Uterus (tissue), 4 donors: ENCODE data around the gene DEFB110. TPM values are rescaled to one million over a fixed set of nuclear protein-coding genes. Genes with fewer than 3 reads are reported as not detected.

ENCODE experiments used
- DNase-seq, 2 donors: peaks; one replicate each; pipeline ENCODE4 v3.0.0-alpha.2; 2019 to 2020
- H3K27ac ChIP-seq, 2 donors: fragments of 200-600 bp; sonication (generic); 1 replicate in 1 of 2; 2 replicates in 1 of 2; pipeline ENCODE4 v1.5.1; 2016 to 2018
- H3K27me3 ChIP-seq, 2 donors: fragments of 200-600 bp; sonication (generic); one replicate each; pipeline ENCODE4 v1.5.1; 2018 to 2019; ENCODE audit warnings: control low read depth in 1 of 2
- H3K36me3 ChIP-seq, 2 donors: fragments of 200-600 bp; sonication (generic); one replicate each; pipeline ENCODE4 v1.5.1; 2019; ENCODE audit warnings: control low read depth in 1 of 2
- H3K4me1 ChIP-seq, 2 donors: fragments of 200-600 bp; sonication (generic); one replicate each; pipeline ENCODE4 v1.5.1; 2018 to 2019; ENCODE audit warnings: control low read depth in 1 of 2
- H3K4me3 ChIP-seq, 2 donors: fragments of 200-600 bp; sonication (generic); 1 replicate in 1 of 2; 2 replicates in 1 of 2; pipeline ENCODE4 v1.5.1; 2018 to 2019; ENCODE audit warnings: mild to moderate bottlenecking in 1 of 2
- H3K9me3 ChIP-seq, 2 donors: fragments of 200-600 bp; sonication (generic); one replicate each; pipeline ENCODE4 v1.5.1; 2019; ENCODE audit warnings: control low read depth in 1 of 2
- POLR2A ChIP-seq, 2 donors: fragments of 450-650 bp; IDR thresholded peaks; one replicate each; pipeline ENCODE4 v1.6.1; 2016; ENCODE audit warnings: antibody characterized with exemption in 2 of 2, mild to moderate bottlenecking in 1 of 2, moderate library complexity in 1 of 2
- intact Hi-C: fragments of 100-400 bp; cut with DNase I; formaldehyde crosslinking; loops from one replicate; pipeline ENCODE4 v1.15.1; 2023; ENCODE audit warnings: low total_unique reads
- total RNA-seq, 4 donors: library from RNA; depleted of rRNA in 3 of 4; stranded (reverse); fragments of >200 nt in 3 of 4; gene quantifications; one replicate each; pipeline versions ENCODE4 v1.1.0 to v1.2.4, GENCODE V29; 2014 to 2023
- TF ChIP-seq, protein P1 (sequence below), 4 experiments: fragments of 200-600 bp in 2 of 4; fragments of 450-650 bp in 2 of 4; sonication (generic) in 2 of 4; IDR thresholded peaks; one replicate each; pipeline ENCODE4 v1.5.1; 2016 to 2019; ENCODE audit warnings: antibody characterized with exemption in 4 of 4, mild to moderate bottlenecking in 2 of 4, moderate library complexity in 1 of 4
- donor health status: DM: yes; HTN: yes; CAD: no.

The DEFB110 gene
- total RNA-seq, 4 donors from 2014 or later, result not detected

DNA sequence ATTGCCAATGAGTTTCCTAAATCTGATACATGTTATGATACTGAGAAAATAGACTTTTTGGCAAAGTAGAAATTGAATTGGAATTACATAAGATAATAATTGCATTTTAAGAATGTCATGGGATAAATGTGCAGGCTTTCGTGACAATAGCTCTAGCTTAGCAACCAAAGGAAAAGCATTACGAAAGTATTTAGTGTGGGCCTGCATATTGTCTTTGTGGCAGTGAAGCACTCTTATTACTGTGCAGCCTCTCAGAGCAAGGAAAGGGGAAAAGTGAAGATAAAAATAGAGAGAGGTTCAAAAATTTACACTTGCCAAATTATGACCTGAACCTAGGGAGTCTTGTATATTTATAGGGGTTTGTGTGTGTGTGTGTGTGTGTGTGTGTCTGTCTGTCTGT, 39.7 kb downstream of the DEFB110 start:
- Histone ChIP-seq H3K4me3 (no peak overlapping the region), H3K36me3 (no peaks in the 10 kb centered on the region), H3K4me1 (no peaks in the 10 kb centered on the region), H3K9me3 (no peaks in the 10 kb centered on the region), H3K27me3 (no peaks in the 10 kb centered on the region), H3K27ac (no peak overlapping the region)
- intact Hi-C loops, result no loop called here
- TF ChIP-seq, protein P1, sequence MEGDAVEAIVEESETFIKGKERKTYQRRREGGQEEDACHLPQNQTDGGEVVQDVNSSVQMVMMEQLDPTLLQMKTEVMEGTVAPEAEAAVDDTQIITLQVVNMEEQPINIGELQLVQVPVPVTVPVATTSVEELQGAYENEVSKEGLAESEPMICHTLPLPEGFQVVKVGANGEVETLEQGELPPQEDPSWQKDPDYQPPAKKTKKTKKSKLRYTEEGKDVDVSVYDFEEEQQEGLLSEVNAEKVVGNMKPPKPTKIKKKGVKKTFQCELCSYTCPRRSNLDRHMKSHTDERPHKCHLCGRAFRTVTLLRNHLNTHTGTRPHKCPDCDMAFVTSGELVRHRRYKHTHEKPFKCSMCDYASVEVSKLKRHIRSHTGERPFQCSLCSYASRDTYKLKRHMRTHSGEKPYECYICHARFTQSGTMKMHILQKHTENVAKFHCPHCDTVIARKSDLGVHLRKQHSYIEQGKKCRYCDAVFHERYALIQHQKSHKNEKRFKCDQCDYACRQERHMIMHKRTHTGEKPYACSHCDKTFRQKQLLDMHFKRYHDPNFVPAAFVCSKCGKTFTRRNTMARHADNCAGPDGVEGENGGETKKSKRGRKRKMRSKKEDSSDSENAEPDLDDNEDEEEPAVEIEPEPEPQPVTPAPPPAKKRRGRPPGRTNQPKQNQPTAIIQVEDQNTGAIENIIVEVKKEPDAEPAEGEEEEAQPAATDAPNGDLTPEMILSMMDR (IDR thresholded peaks at IDR 0.05), result no peak
- no peak for TF ChIP-seq POLR2A (IDR thresholded peaks at IDR 0.05)
- DNase-seq, result no peak

DNA sequence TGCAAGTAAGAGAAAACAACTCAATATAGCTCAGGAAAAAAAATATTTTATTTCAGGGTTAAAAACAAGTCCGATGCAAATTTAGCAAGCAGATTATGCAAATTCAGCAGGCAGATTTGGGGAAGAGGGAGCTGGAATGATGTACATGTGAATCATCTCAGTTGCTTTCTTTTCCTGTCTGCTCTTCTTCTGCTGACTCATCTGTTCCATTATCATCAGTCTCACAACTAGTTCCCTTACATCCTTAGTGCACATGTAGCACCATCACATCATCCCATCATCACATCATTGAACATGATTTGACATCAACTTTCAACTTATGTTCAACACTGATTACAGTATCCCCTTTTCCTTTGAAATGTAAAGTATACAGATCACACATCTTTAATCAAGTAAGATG, 40.9 kb downstream of the DEFB110 start:
- H3K27ac ChIP-seq, result no peak overlapping the region
- no peak overlapping the region for H3K4me3 ChIP-seq
- TF ChIP-seq, protein P1 (IDR thresholded peaks at IDR 0.05), result no peak
- no peak for TF ChIP-seq POLR2A (IDR thresholded peaks at IDR 0.05)
- no peaks in the 10 kb centered on the region for H3K36me3 ChIP-seq
- no peaks in the 10 kb centered on the region for H3K9me3 ChIP-seq
- intact Hi-C loops, result no loop called here
- no peaks in the 10 kb centered on the region for H3K4me1 ChIP-seq
- no peaks in the 10 kb centered on the region for H3K27me3 ChIP-seq
- no peak for DNase-seq

DNA sequence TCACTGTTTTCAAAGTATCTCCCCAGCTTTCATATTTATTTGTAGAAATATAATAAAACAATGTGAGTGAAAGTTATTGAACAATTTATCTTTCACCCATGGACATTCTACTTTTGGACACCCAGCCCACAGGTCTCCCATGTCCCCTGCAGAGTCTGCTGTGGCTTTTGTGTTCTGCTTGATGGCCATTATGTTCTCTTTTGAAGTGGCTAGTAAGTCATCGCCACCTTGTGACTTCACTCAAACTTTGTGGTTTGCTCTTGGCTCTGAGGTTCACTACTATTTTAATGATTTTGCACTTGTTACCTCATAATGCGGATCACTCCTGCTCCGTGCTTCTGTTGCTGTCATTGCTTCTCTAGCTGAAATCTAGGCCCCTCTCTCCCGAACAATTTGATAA, 42.2 kb downstream of the DEFB110 start:
- H3K27ac ChIP-seq, result no peak overlapping the region
- intact Hi-C loops, result no loop called here
- no peak for TF ChIP-seq POLR2A (IDR thresholded peaks at IDR 0.05)
- TF ChIP-seq, protein P1 (IDR thresholded peaks at IDR 0.05), result no peak
- H3K9me3 ChIP-seq, result no peaks in the 10 kb centered on the region
- H3K4me3 ChIP-seq, result no peak overlapping the region
- DNase-seq, result no peak
- H3K36me3 ChIP-seq, result no peaks in the 10 kb centered on the region
- no peaks in the 10 kb centered on the region for H3K4me1 ChIP-seq
- no peaks in the 10 kb centered on the region for H3K27me3 ChIP-seq

DNA sequence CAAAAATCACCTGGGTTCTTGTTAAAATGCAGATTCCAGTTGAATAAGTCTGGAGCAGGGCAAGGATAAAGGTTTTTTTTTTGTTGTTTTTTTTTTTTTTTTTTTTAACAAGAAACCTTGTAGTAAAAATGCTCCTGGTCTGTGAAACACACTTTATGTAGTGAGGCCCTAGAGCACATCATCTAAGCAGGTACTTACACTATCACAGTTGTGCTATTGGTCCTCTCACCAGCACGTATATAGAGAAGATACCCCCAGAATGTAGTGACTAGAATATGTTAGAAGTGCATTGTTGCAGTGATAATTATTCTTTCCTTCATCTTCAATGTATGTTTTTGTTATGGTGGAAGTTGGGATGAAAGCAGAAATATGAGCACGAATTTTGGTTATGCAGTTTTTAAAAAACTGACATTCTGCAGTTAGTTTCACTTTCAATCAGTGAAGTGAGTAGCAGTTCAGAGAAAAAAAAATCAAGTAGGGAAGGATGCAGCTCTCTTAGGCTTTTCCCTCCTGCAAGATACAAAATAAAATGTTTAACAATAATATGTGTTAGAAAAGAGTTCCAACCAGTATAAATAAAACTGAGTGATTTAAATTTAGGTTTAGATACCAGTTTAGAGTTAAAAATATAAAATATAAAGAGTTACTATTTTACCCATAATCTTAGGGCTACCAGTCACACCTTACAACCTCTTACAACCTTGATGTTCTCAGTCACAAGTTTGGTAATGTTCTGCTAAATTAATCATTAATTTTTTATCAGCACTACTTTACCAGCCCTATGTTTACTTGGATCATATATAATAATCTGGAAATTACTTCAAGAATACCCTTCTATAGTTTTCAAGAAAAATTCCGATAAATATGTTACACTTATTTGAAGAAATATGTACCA, 43.2 kb downstream of the DEFB110 start:
- no peak overlapping the region for H3K4me3 ChIP-seq
- no peak overlapping the region for H3K27ac ChIP-seq
- intact Hi-C loops, result no loop called here
- no peak for DNase-seq
- no peak for TF ChIP-seq POLR2A (IDR thresholded peaks at IDR 0.05)
- TF ChIP-seq, protein P1 (IDR thresholded peaks at IDR 0.05), result no peak
- H3K4me1 ChIP-seq, result no peaks in the 10 kb centered on the region
- no peaks in the 10 kb centered on the region for H3K27me3 ChIP-seq
- no peaks in the 10 kb centered on the region for H3K36me3 ChIP-seq
- H3K9me3 ChIP-seq, result no peaks in the 10 kb centered on the region

DNA sequence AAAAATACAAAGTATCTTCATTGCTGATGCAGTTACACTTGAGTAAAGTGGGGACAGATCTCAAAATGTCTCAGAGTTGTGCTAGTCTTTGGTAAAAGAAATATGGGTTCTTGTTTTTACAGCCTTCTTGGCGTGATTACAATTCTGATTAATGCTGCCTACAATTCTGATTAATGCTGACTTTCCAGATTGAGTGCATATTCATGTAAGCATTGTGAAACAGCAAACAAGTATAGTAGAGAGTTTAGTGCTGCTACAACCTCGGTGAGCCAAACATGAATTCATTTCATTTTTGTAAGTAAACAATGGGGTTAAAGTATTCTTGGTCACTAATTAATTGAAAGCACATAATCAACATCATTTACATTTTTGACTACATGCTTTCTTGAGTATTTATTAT, 52.2 kb downstream of the DEFB110 start, which contains the start of gene DEFB113:
Gene DEFB113 (minus strand): TSS at position 21 of the 400 bp plus-strand sequence. CDS start 0 bp downstream, at position 21.
- TF ChIP-seq, protein P1 (IDR thresholded peaks at IDR 0.05), result no peak
- no peaks in the 10 kb centered on the region for H3K27me3 ChIP-seq
- intact Hi-C loops, result no loop called here
- H3K4me3 ChIP-seq, result no peak within 1 kb of the TSS
- no peaks in the 10 kb centered on the region for H3K4me1 ChIP-seq
- H3K36me3 ChIP-seq, result no peaks in the 10 kb centered on the region
- H3K27ac ChIP-seq, result no peak within 1 kb of the TSS
- no peak for DNase-seq
- no peaks in the 10 kb centered on the region for H3K9me3 ChIP-seq
